Lung microvascular endothelial cell (primary cell): ENCODE data around the gene IL22. TPM values are rescaled to one million over a fixed set of nuclear protein-coding genes. Genes with fewer than 3 reads are reported as not detected.

ENCODE experiments used
- DNase-seq, 2 donors: peaks; one replicate each; pipeline versions ENCODE4 v3.0.0 to v3.0.0-alpha.2; 2010; ENCODE audit warnings: low read depth in 2 of 2
- total RNA-seq: library from RNA; depleted of rRNA; stranded (reverse); fragments of >200 nt; gene quantifications from 2 replicates; pipeline ENCODE4 v1.2.1, GENCODE V29; 2014

The IL22 gene
- total RNA-seq, 1 donor from 2014 or later, result not detected

DNA sequence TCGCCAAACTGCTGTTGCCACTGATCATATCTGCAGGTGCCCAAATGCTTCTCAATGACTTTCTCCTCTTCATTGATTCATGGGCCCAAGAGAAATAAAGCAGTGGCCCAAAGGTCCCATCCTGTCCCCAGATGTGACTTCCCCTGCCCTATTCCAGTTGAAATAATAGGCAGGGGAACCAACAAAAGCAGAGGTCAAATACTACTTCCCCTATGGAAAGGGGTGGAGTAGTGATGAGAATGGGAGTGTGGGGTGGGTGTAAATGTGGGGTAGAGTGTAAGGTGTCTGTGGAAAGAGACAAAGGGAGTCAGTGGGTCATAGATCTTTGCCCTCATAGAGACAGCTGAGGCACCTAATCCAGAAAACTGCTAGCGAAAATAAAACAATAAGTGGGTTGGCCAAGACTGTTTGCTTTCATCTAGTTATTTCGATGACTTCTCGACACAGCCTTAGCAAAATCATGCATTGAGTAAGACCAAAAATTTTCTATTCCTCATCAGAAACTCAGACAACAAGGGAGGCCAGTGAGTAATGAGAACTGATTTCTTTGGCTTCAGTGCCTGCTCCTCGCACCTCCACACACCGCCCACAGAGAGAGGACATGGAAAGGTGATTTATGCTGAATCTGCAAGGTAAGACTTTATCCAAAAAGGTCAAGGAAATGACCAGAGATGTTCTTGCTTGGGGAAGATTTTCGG, 10.9 kb upstream of the IL22 start:
- DNase-seq, result no peak

DNA sequence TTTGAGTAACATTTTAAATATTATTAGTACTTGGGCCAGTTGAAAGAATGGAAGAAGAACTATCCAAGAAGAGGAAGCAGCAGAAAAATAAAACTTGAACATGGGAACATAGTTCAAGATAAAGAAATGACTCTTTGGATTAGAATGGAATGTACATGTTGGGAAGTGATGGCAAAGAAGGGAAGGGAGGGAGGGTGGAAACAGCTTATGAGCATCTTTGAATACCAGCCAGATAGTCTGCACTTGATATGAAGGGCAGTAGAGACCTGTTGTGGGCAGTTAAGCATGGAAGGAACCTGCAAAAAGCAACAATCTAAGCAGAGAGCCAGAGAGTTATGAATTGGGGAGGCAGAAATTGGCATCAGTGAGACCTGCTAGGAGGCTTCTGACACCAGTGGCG, 10.0 kb upstream of the IL22 start:
- no peak for DNase-seq

DNA sequence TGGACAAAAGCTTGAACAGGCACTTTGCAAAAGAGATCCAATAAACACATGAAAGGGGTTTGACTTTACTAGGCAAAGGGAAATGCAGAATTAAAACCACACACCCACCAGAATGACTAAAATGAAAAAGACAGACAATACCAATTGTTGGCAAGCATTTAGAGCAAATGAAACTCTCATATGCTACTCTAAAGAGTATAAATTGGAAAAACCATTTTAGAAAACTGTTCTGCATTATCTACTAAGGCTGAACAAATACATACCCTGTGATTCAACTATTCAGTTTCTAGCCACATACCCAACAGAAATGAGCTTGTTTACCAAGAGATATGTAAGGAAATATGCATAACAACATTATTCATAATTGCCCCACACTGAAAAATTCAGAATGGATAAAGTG, 8.5 kb upstream of the IL22 start:
- no peak for DNase-seq

DNA sequence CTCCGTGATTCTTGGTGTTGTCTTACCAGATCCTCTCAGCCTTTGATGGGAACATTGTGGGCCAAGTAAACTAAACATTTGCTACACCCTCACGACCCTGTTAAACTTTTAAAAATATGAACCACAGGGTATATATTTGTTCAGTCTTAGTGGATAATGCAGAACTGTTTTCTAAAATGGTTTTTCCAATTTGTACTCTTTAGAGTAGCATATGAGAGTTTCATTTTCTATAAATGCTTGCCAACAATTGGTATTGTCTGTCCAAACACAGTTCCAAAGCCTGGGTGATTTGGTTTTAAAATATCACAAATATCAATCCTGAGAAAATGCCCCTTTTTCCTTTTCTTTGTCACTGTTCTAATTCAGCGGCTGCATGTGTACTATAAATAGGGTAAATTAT, 6.7 kb upstream of the IL22 start:
- no peak for DNase-seq

DNA sequence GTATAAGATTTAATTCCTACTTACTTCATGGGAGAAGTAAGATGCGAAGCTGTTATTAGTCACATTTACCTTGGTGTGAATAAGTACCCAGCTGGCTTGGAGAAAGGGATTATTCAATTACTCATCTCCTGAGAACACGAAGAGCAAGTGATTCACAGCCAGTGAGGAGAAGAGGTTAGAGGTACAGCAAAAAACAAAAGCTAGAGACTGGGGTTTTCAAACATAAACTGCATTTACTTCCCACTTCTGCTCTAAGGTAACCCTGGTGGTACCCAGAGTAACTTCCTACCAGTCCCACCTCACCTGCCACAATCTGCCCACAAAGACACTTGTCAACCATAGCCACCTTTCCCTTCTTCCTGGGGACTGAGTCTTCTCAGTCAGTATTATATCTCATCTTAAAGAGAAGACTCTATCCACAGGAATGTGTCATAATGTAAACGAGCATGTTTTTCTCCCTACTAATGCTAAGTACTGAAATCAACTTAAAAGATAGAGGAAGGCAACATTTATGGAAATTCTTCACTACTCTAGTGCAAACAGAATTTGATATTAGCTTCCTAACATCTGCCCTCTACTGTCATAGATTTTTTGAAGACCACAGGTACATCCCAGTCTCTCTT, 6.0 kb upstream of the IL22 start:
- peak in 1 of 2 donors; percentile 75 for DNase-seq

DNA sequence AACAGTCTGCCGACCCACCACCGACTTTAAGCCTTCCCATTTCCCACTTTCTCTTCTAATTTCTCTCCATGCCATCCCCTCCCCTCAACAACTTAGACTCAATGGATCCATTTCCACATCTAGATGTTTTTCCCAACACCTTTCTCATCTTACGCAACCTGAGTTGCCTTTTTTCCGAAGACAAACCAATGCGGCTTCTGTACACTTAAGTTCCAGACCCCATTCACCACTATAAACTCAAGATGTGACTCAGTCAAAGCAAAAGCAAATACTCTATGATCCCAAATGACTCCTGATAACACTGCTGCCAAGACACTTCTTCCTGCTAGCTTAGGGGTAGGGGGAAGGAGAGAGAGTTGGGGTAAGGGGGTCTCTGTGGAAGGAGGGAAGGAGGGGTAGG, 1.3 kb downstream of the IL22 start:
- DNase-seq, result no peak

DNA sequence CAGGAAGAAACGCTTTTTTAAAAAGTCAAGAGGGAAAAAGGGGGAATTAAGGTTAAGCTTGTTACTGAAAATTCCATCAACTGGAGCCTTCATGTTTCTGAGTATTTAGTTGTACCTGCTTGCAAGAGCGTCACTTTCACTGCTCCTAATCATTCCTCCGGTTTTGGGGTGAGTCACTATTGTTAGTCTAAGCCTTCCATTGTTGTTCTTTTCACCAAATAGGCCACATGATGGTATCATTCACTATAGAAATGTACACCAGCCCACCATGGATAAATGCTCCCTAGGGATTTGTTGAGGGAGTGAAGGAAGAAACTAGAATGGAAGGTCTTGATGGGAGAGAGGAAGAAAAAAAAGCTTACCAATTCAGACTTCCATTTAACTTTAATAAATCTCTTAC, 3.0 kb downstream of the IL22 start:
- peak in 1 of 2 donors; percentile 16 for DNase-seq

DNA sequence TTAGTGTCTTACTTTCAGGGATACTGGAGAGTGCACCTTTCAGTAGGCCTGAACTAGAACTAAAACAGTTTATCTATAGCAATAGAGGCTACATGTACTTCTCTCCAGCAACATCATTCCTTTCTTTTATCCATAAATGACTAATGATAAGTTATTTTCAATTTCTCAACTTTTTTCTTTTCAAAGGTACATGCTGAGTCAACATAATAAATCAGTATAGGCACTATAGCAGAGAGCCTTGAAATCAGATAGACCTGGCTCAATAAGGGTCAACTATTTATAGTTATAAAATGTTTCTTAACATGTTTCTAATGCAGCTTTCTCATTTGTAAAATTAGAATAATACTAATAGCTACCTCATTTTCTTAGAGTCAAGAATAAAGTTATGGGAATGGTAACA, 5.6 kb downstream of the IL22 start:
- DNase-seq, result no peak

DNA sequence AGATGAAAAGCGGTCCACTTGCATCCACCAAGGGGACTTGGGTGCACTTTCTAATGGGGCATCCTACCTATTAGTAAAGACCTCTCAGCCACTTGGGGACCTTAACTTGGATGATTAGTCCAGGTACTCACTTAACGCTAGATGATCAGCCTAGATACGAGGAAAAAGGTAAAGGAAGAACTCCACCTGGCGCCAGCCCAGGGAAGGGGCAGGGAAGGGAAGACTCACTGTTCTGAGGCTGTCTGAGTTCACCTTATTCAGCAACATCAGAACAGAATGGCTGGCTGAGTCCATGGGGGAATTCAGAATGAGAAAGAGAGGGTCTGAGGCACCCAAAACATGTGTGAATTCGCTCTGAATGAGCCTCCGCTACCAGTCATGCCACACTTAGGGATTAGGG, 7.1 kb downstream of the IL22 start:
- DNase-seq, result no peak

DNA sequence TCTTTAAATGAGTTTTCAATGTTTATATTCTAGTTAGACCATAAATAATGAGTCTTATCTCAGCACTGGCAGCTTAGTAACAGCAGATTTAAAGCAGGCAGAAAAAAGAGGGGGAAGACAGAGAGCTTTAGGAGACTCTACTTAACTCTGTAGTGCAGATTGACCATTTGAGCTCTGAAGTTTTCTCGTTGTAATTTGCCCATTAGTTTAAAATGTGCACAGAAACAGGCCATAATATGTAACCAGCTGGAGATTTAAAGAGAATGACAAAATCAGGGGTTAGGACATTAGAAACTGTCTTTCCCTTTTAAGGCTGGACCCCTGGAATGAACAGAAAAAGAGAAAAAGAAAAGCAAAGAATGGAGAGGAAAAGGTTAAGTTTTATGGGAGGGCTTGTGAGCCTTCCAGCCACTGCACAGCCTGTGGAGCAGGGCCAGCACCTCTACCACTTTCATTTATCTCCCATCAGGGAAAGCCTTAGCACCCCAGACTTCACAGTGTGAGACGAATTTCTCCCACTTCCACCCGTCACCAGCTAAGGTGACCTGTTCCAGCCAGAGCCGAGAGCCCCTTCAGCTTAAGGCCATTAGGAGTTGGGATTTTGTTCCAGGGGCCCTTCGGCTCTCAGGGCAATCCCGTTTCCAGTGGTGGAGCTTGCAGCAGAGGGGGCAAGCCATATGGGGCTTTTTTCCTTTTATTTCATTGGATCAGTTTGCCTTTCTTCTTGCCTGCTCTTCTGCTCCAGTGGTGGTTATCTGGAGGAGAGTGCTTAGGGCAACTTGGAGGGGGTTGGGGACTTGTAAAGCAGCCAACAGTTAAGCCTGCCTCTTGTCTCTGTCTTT, 8.0 kb downstream of the IL22 start:
- DNase-seq, result no peak

DNA sequence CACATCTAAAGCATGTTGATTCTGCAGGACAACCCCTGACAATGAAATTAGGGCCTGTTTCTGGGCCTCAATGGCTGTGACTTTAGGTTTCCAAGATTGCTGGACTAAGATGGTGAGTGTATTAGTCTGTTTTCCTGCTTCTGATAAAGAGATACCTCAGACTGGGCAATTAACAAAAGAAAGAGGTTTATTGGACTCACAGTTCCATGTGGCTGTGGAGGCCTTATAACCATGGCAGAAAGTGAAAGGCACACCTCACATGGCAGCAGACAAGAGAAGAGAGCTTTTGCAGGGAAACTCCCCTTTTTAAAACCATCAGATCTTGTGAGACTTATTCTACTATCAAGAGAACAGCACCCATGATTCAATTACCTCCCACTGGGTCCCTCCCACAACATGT, 10.6 kb downstream of the IL22 start:
- no peak for DNase-seq

DNA sequence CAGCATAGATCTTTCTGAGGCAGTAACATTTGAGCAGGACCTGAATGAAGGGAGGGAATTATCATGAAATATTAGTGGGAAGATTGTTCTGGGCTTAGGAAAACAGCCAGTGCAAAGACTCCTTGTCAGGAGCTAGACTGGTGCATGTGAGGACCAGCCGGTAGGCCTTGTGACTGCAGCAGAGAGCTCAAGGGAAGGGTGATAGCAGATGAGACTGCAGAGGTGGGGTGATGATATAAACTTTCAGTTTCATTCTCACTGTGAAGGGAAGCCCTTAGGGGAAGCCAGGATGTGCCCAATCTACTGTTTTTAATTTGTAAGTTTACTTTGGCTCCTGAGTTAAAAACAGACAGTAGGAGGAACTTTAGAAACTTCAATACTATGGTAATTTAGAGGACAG, 12.4 kb downstream of the IL22 start:
- peak; percentile 57 to 76 for DNase-seq

DNA sequence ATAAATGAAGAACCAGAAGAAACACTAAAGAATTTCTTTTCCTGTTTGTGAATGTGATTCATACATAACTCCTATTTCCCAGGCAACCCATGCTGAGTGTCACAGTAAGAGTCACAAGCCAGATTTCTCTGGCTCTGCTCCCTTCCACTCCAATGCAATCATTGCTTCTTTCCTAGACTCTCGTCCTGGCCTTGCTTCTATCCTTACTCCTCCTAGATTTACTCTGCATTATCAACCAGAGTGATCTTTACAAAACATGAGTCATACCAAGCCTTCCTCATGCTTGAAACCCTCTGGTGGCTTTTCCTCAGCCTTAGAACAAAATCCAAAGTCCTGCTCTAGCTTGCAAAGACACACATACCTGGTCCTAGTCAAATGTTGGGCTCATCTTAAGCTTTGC, 13.3 kb downstream of the IL22 start:
- DNase-seq, result peak; percentile 64 to 84

DNA sequence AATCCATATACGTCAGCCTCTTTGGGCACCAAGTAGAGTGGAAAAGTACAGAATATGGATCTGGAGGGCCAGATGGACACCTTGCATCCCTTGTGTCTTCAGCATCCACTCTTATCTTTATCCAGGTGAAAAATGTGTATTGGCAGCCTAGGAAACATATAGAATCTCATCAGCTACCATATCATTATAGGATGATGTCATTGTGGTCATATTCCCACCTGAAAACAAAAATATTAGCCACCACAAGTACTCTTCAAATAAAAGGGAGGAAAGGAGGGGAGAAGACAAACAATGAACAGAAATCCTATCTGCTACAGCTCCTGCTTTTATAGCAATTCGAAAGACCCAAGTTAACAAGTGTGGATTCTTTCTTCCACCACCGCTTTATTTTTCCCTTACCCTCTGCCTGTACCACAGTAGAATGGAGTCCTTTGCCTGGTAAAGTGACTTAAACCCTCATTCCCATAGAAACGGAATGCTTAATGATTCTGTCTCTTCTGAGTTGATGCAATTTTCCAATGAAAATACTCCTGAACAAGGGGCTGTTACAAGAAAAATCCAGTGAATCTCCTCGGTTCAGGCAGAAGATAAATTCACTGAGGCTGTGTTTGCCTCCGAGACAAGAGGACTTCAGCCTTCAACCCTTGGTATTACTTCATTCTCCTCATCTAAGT, 14.0 kb downstream of the IL22 start:
- DNase-seq, result no peak

DNA sequence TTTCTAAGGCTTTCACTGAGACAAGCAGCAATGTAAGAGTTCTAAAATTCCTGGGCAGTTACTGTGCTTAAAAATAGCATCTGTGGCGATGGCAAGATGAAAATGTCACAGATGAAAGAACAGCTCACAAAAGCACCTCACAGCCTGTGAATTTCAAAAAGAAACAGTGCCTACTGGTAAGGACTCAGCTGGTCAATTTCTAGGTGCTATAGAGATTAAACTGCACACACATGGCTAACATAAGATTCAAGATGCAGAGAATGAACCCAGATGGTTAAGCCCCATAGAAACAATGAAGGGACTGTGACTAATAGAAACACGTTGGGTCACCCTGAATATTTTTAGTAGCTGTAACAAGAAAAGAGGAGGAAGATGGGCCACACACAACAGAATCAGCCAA, 15.8 kb downstream of the IL22 start:
- DNase-seq, result no peak

DNA sequence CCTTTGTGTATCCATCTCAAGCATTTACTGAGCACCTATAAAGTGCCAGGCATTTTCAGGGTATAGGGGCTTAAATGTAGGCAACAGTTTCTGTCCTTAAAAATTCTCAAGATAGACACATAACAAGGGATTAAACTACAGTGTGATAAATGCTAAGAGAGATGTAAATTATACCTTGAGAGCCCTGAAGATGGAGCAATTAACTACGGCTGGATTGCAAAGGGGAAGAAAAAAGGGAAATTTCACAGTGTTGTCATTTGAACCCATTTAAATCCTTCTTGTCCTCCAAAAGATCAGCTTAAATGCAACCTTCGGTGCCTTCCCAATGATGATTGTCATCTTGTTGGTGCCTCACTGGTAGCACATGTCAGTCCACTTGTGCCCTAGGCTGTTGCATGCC, 16.3 kb downstream of the IL22 start:
- DNase-seq, result peak in 1 of 2 donors; percentile 3

DNA sequence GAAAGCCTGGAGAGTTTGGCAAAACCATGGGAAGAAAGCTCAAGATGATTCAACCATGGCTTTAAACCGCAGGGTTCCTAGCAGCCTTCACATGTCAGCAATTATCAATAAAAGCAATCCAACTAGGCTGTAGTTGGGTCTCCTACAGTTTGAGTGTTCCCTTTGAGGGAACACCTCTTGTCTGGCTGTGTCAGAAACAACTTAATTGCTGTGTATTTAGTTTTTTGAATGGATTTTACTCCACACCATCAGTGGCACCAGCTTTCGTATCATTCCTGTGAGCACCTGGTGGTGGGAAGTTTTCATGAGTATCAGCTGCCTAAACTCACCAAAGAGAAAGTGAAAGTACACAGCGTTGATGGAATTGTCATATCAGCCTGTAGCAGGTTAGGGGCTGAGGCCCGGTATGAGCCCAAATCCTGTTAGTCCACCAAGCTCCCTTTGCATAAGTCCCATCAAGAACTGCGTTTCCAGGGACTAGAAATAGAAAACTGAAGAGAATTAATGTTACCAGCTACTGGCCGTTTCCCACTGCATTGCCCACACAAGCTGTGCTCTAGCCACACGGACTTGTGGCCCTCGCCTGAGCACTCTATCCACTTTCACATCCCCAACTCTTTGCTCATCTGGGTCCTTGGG, 16.9 kb downstream of the IL22 start:
- DNase-seq, result peak; percentile 51 to 79

DNA sequence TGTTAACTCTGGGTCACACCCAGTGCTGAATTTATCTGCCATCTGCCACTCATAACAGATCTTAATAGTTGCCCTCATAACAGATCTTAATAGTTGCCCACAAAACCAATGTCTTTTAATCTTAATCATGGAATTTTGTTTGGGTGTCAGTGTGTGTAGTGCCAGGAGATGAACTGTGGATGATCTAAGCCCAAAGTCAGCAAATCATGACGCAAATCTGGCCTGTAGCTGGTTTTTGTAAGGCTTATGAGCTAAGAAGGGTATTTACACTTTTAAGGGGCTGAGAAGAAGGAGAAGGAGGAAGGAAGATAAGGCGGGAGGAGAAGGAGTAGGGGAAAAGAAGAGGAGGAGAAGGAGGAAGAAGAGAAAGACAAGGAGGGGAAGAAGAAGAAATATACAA, 17.8 kb downstream of the IL22 start:
- DNase-seq, result no peak

DNA sequence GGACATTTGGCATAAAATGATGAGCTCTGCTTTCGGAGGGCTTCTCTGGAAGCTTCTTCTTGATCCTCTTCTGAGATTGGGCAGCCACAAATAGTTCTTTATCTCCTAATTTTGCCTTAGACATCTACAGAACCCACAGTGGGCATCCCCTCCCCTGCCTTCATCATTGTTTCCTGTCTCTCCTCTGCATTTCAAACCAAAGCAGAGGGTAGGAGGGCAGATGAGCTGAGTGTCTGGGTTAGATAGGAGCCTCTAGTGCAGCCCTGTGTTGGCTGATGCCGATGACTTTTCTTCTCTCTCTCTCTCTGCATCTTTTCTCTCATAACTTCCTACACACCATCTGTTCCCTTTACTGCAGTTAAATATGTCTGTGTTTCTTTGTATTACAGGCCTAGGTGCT, 19.3 kb downstream of the IL22 start:
- no peak for DNase-seq

DNA sequence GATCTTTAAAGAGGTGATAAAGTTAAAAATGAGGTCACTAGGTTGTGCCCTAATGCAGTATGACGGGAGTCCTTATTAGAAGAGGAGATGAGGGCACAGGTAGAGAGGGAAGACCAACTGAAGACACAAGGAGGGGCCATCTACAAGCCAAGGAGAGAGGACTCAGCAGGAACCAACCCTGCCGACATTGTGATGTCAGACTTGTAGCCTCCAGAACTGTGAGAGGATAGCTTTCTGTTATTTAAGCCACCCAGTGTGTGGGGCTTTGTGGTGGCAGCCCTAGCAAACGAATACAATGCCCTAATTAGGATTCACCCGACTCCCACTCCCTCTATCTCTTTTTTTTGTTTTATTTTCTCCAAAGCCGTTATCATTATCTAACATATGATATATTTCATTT, 19.9 kb downstream of the IL22 start:
- no peak for DNase-seq

DNA sequence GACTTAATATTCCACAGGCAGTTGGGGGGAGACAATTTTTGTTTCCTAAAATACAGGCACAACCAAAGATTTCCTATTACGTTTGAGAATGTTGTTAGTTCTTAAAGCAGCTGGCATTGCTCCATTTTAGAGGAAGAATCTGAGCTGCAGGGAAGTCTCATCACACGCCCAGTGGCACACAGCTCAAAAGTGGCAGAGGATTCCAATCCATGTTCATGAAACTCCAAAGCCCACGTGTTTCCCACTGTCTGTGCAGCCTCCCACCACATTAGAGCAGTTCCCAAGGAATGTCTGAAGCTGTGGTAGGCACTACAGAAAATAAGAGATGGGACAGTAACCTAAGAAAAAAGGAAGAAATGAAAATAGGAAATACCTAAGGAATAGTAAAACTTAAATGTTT, 21.7 kb downstream of the IL22 start:
- DNase-seq, result no peak

DNA sequence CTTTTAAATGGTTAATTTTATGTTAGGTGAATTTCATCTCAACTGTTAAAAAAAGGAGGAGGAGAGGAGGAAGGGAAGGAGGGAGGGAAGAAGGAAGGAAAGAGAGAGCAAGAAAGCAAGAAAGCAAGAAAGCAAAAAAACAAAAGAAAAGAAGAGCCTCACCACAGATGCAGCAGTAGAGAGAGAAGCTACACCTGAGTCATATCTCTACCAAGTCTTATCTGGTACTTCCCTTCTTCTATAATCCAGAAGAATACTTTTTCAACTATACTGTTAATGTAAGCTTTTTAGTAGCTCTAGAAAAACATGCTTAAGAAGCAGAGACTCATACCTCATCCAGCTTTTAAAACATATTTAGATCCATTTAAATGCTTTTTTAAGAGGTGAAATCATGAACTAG, 22.2 kb downstream of the IL22 start:
- DNase-seq, result no peak
